SJSA1 (cell line): Measurements from ENCODE around the gene QRFPR. TPM values are rescaled to one million over a fixed set of nuclear protein-coding genes. Genes with fewer than 3 reads are reported as not detected.

ENCODE experiments used
- total RNA-seq: library from RNA; depleted of rRNA; stranded (reverse); fragments of >200 nt; shearing (Covaris generic); gene quantifications from 2 replicates; pipeline ENCODE4 v1.2.3, GENCODE V29; 2014; rRNA removed

The QRFPR gene
- total RNA-seq, 1 experiment from 2014 or later = not detected

Other genes with a start within 250 kb of the QRFPR start
- 0.47 TPM in 1 of 2 replicates, not detected in the other for gene TNIP3, start 216.7 kb downstream of the QRFPR start, total RNA-seq